HS-27A (cell line): ENCODE data around the gene SYNJ2.

Experiments
- DNase-seq: peaks from one replicate; pipeline ENCODE4 v3.0.0-alpha.2; 2012; ENCODE audit warnings: low read depth, missing footprints

The SYNJ2 gene

GRCh38 chr6:158081657-158081935 is 99.9 kb downstream of the SYNJ2 start:
- DNase-seq: no peak

- DNase-seq: no peak
Observed at GRCh38 chr6:158083455-158084325, 102.0 kb downstream of the SYNJ2 start.

- no peak for DNase-seq
Observed at GRCh38 chr6:158085261-158086053, 103.8 kb downstream of the SYNJ2 start.

GRCh38 chr6:158086054-158086503 is 104.4 kb downstream of the SYNJ2 start:
- DNase-seq: no peak

DNA sequence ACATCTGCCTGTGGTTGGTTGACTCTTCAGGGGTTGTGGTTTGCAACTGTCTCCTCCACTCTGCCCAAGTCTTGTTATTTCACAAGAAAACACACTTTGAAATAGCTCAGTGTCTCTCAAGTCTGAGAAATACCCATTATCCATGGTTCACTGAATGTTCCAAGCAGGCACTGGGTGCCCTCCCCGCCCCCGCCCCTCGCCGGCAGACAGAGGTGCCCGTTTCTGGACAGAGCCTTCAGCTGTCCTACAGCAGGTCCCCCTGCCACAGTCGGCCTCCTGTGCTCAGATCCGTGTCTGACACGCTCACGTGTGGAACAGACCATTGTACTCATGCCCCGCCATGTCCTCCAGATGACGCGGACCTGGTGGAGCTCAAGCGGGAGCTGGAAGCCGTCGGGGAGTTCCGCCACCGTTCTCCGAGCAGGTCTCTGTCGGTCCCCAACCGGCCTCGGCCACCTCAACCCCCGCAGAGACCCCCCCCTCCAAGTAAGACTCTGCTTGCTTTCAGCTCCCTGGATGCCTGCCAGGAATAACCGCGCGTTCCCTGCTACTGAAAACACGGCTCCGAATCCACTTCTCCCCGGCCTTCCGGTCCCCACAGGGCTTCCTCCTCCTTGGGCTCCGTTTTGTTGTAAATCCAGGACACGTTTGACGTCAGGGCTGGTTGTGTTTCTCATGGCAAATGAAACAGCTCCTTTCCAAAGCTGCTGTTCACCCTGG is 105.0 kb downstream of the SYNJ2 start:
- no peak for DNase-seq

GRCh38 chr6:158087224-158087867 is 105.7 kb downstream of the SYNJ2 start:
- no peak for DNase-seq

DNA sequence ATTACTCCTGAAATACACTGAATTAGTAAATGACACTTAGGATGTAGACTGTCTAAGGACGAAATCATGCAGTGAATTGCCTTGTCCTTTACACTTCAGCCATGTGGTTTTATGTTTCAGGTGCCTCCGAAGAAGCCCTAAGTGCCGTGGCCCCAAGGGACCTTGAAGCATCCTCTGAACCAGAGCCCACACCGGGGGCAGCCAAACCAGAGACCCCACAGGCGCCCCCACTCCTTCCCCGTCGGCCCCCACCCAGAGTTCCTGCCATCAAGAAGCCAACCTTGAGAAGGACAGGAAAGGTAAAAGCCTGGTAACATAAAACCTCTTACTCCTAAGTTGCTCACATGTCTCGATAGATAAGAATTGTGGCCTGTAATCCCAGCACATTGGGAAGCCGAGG is 111.1 kb downstream of the SYNJ2 start:
- no peak for DNase-seq

- DNase-seq: no peak
Observed at GRCh38 chr6:158095031-158095430, 113.4 kb downstream of the SYNJ2 start.

GRCh38 chr6:158095671-158096070 is 114.0 kb downstream of the SYNJ2 start:
- no peak for DNase-seq

DNA sequence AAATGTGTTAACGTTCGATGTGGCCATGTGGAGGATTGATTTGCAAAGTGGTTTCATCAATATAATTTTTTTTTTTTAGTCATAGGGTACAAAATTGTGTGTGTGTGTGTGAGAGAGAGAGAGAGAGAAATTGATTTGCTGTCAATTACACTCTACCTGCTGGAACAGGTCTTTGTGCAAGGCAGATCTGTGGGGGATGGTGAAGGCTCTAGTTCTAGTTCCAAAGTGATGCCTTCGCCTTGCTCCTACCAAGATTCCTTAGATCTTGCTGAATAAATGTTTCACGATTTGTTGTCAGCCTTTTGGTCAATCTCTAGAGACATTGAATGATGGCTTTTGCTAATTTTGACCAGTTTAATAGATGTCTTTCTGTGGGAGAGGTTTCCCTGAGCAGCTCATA is 121.6 kb downstream of the SYNJ2 start:
- DNase-seq: no peak

- DNase-seq: no peak
Observed at GRCh38 chr6:158104696-158105095, 123.0 kb downstream of the SYNJ2 start.

- DNase-seq: no peak
Observed at GRCh38 chr6:158109748-158110147, 128.1 kb downstream of the SYNJ2 start.

- no peak for DNase-seq
Observed at GRCh38 chr6:158110986-158111385, 129.3 kb downstream of the SYNJ2 start.

- no peak for DNase-seq
Observed at GRCh38 chr6:158111987-158112386, 130.3 kb downstream of the SYNJ2 start.

DNA sequence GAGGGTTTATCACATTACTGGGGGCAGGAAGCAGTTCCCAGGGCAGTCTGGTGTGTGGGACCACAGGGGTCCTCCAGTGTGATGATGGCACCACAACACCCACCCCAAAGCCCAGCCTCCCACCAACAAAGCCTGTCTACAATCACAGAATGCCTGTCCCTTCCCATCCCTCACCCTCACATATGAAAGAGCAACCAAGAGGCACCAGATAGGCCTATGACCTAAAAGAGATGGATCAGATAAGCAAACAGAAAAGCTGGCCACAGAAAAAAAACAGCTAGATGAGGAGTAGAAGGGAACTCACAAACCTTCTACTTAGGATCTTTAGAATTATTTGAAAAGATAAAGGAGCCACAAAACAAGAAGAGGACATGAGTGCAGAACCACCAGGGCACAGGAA is 132.1 kb downstream of the SYNJ2 start:
- no peak for DNase-seq

DNA sequence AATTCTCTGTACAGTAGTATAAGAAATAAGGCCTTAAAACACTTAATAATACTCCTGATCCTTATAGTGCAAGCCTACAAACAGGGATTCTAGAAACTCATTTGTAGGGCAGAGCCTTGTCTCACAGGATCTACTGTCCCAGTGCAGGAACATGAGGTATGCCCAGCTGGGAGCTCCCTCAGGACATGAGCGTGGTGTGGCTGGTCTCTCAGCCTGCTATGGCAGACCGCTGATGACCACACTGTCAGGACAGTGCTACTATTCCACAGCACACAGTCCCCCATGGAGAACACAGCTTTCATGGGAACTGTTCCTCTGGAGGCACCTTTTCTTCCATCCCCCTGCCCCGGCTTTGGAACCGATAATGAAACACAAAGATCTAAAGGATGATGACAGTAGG is 133.4 kb downstream of the SYNJ2 start:
- DNase-seq: no peak

DNA sequence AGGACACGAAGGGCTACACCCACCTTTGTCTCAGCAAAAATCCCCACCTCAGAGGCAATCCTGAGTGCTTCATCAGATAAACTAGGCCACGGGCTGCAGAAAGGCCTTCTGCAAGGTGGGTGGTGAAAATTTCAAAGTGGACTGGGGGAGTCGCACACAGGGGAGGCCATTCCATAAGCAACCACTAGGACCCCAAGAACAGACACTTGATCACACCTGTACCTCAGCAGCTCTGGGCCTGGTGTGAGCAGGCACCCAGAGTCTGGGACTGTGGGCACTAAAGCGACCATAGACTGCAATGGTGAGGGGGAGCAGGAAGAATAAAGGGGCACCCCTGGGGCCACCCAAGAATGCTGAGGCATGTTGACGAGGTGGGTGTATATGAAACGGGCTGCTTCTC is 133.8 kb downstream of the SYNJ2 start:
- no peak for DNase-seq

DNA sequence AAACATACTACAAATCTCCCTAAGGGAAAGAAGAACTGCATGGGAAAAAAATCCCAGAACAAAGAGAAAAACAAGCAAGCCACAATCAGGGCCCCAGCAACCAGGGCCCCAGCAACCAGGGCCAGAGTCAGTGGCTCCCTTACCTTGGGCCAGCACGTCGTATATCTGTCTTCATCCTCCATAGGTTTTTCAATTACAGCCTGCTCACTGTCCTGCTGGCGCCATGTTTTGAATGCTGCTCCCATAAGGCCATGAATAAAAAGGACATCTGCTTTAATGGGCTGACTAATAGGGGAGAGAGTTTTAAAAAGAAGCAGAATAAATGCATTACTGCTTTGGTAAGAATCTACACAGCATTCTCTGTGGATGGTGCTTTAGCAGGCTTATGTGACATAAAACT is 137.2 kb downstream of the SYNJ2 start:
- no peak for DNase-seq

DNA sequence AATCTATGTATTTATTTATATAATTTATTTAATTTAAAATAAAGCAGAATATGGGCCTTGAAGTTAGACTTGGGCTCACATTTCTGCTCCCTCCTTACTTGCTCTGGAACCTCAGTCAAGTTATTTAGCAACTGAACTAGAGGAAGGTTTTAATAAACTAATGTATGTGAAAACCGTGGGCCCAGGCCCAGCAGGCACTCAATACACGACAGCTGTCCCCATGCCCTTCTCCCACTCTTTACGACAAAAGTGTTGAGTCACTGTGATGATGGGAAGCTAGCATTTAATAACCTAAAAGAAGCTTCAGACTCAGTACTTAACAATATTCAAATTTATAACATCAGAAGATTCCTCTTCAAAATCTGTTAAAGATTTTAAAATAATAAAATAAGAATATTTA is 139.7 kb downstream of the SYNJ2 start:
- DNase-seq: no peak

DNA sequence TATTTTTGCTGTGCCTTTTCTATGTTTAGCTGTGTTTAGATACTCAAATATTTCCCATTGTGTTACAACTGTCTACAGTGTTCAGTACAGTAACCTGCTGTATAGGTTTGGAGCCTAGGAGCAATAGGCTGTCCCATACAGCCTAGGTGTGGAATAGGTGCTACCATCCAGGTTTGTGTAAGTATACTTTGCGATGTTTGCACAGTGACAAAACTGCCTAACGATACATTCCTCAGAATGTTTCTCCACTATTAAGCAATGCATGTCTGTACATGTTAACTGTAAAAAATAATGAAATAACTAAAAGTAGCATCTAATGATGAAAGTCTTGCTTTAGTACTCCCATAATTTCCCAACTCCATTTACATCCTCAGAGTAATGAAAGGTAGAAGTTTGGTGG is 140.4 kb downstream of the SYNJ2 start:
- DNase-seq: no peak

DNA sequence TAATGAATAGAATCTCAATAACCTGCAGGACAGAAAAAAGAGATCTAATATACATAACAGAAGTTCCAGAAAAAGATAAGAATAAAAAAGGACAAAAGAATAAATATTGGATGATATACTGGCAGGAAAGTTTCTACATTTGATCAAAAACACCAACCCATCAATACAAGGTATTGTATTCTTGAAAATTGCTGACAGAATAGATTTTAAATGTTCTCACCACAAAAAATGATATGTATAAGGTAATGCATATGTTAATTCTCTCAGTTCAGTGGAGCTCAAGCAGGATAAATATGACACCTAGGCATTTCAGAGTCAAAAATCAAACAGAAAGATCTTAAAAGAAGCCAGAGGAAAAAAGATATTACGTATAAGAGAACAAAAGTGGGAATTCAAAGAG is 142.6 kb downstream of the SYNJ2 start:
- no peak for DNase-seq

GRCh38 chr6:158125271-158125670 is 143.6 kb downstream of the SYNJ2 start:
- no peak for DNase-seq
